IPS-18c (cell line): ENCODE measurements around the gene PRAC1.

ENCODE experiments used
- H3K4me3 ChIP-seq: 2 replicates; pipeline ENCODE4 v1.7.0; 2013; ENCODE audit warnings: low read depth, mild to moderate bottlenecking, low read length, moderate library complexity; ENCODE audit not compliant: insufficient read depth
- H3K9me3 ChIP-seq: one replicate; pipeline ENCODE4 v1.6.1; 2013; ENCODE audit warnings: mild to moderate bottlenecking, low read length, moderate library complexity; ENCODE audit not compliant: control insufficient read depth, insufficient read depth

Gene PRAC1

DNA sequence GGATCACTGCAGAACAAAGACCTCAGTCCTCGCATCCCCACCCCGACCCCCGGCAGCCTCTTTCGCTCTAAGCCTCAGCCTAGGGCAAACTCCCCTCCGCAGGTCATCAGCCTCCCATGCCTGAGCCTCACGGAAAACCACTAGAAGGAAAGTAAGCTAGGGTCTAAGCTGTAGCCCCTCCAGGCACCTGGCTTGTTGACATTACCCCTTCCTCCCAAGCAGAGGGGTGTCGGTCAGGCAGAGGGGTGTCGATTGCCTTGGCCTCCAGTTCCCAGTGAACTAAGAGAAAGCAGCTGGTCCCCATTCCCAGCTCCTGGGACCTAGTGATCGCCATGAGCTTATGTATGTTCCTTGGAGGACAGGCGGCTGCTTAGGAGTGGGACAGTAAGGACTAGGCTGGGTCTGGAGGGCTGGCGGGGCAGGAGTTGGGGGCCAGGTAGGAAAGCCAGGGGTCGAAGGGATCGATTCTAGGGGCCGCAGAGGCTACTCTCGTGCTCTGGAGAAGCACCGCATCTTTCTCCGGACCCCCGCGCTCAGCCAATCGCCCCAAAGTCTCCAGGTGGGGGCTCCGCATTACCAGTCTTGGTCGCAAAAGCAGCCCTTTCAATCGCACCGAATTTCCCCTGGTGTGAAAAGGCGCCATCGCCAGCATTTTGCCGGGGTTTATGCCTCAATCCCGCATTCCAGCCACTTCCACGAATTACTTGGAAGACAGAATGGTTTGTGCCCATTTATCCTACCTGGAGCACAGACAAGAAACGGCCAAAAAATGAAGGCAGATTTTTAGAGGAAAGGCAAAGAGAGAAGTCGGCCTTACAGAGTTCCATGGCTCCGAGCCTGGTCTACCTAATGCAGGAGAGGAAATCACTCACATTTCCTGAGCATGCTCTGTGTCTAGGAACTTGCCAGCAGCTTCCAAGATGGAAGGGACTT lies 27.6 kb upstream of the PRAC1 start:
- H3K9me3 ChIP-seq, result peaks cover 2% of the 10 kb centered on the region
- no peak overlapping the region for H3K4me3 ChIP-seq

- Histone ChIP-seq H3K9me3 (peaks cover 2% of the 10 kb centered on the region), H3K4me3 (no peak overlapping the region)
Observed at GRCh38 chr17:48748718-48749566, 26.6 kb upstream of the PRAC1 start.

GRCh38 chr17:48747445-48748363 lies 25.4 kb upstream of the PRAC1 start:
- H3K4me3 ChIP-seq, result no peak overlapping the region

DNA sequence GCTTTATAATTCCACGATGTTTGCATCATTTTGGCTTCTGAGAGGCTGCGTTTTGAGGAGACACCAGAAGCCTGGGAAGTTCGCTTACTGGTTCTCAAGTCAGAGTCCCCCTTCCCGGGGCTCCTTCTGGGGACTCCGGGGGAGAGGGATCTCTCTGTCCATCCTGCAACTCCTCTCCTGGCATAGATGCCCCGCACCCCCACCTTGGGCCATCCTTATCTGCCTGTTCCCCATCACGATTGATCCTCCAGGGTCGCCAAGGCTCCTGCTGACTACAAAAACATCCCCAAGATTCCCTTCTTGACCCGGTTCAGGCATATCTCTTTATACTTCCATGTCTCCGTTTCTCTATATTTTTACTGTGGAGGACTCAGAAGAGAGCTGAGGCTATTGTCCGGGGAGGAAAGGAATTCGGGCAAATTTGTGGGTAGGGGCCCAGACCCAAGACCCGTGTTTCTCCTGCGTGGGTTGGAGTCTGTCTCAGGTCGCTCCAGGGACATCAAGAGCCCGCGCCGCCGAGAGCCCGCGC lies 24.7 kb upstream of the PRAC1 start:
- H3K4me3 ChIP-seq, result no peak overlapping the region

More at GRCh38 chr17:48747445-48748363, 25.4 kb upstream of the PRAC1 start:
- H3K9me3 ChIP-seq, result peaks cover 2% of the 10 kb centered on the region

DNA sequence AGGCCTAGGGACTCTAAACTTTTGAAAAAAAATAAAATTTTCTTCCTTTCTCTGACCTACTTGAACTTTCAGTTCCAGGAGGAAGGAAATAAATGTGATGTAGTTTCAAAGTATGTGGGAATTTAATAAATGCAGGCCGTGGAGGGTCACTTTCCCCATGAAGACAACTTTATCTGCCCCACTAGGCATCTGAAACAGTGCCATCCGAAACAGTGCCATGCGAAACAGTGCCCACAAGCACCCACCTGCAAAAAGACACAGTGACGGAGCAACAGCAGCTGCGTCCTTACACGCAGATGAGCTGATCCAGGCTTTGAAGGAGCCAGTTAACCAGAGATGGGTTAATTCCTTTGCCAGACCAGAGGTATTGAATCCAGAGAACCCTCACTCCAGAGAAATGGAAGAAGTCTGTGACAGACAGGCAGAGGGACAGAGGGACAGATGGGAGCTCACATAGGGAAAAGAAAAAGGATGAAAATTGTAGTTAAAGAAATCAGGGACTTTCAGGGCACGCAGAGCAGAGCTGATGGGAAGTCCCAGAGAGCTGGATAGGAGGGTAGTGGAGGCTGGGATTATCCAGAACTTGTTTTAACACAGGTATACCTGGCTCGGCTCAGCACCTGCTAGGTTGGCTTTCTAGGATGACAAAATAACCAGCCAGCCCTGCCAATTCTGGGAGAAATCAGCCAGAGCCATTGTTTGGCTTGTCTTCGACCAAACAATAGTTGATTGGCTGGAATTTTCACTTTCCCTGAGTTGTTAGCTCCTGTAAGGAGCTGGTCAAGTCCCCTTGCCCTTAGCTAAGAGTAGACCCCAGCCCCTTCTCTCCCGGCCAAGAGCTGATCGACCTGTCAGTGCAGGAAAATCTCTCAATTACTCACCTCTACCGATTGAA lies 23.3 kb upstream of the PRAC1 start:
- no peak overlapping the region for H3K4me3 ChIP-seq
- peaks cover 2% of the 10 kb centered on the region for H3K9me3 ChIP-seq

More for the DNA sequence above, 24.7 kb upstream of the PRAC1 start:
- H3K9me3 ChIP-seq, result peaks cover 2% of the 10 kb centered on the region

- H3K4me3 ChIP-seq, result no peak overlapping the region
- H3K9me3 ChIP-seq, result peaks cover 3% of the 10 kb centered on the region
Observed at GRCh38 chr17:48740537-48740936, 18.2 kb upstream of the PRAC1 start.

DNA sequence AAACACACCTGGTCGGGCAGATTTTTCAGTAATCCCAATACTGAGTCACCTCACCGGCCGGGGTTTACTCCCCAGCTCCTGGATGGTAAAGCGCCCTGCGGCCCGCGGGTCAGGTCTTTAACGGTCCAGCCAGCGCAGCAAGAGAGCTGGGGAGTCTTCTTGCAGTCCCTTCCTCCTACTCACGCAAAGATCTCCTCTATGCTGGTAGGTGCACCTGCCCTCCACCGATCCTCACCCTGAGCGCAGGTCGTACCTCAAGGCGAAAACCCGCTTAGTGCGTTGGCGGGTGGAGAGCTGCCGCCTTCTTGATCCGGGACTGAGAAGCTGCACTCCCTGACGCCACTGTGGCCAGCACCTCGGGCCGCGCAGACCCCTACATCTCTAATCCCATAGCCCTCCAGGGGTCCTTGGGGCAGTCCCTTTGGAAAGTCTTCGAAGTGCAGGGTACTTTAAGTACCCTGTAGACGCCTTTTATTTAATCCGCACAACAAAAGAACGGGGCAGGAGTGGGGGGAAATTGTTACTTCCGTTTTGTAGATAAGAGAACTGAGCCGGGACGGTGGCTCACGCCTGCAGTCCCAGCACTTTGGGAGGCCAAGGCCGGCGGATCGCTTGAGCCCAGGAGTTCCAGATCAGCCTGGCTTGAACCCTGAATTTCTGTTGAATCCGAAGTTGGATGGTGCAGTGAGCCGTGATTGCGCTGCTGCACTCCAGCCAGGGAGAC lies 16.6 kb upstream of the PRAC1 start:
- Histone ChIP-seq H3K9me3 (peaks cover 3% of the 10 kb centered on the region), H3K4me3 (no peak overlapping the region)

DNA sequence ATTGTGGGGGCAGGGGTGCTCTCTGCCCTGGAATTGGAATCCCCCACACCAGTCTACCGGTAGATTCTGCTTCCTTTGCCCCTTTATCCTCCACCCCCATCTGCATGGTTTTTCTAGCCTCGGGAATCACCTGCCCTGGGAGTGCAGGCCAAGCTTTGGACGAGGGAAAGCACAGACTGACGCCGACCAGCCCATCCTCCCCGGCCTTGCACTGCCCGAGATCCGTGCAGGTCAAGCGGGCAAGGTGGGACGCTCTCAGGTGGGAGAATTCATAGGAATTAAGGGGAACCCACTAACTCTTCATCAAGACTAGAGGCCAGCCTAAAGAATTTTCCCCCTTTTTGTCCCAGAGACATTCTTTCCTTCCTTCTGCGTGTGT lies 16.1 kb upstream of the PRAC1 start:
- Histone ChIP-seq H3K9me3 (peaks cover 3% of the 10 kb centered on the region), H3K4me3 (no peak overlapping the region)

DNA sequence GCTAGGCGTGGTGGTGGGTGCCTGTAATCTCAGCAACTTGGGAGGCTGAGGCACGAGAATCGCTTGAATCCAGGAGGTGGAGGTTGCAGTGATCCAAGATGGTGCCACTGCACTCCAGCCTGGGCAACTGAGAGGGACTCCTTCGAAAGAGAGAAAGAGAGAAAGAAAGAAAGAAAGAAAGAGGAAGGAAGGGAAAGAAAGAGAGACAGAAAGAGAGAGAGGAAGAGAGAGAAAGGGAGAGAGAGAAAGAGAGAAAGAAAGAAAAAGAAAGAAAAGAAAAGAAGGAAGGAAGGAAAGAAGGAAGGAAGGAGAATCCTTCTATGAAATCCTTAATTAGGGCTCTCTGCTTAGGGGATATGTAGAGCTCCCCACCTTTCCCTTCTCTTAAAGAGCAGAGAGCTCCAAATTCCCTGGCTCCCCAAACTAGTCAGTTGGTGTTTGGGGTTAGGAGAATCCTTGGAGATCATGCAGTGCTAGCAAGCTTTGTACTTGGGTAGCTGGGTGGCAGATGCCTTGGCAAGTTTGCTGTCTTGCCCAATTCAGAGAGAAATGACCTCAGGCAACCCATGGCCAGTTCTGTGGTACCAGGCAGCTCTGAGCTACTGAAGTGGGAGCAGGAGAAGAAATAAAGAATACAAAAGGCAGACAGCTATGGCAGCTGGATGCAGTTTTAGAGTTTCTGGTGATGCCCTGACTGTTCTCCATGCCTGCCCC lies 15.2 kb upstream of the PRAC1 start:
- H3K9me3 ChIP-seq, result peaks cover 6% of the 10 kb centered on the region
- no peak overlapping the region for H3K4me3 ChIP-seq

DNA sequence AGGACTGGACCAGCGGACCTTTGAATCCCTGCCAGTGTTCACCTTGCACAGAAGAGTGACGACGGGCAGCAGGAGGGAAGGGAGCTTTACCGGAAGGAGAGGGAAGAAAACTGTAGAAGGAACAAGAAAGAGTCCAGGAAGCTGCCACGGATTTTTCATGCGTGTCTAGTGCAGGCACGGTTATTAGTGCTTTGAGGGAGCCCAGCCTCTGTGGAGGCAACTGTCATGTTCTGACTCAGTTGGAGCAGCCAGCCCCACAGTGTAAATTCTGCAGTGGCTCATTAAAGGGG lies 12.7 kb upstream of the PRAC1 start:
- no peak overlapping the region; the same call in 1 of the 2 replicates for H3K4me3 ChIP-seq
- H3K9me3 ChIP-seq, result peaks cover 6% of the 10 kb centered on the region

DNA sequence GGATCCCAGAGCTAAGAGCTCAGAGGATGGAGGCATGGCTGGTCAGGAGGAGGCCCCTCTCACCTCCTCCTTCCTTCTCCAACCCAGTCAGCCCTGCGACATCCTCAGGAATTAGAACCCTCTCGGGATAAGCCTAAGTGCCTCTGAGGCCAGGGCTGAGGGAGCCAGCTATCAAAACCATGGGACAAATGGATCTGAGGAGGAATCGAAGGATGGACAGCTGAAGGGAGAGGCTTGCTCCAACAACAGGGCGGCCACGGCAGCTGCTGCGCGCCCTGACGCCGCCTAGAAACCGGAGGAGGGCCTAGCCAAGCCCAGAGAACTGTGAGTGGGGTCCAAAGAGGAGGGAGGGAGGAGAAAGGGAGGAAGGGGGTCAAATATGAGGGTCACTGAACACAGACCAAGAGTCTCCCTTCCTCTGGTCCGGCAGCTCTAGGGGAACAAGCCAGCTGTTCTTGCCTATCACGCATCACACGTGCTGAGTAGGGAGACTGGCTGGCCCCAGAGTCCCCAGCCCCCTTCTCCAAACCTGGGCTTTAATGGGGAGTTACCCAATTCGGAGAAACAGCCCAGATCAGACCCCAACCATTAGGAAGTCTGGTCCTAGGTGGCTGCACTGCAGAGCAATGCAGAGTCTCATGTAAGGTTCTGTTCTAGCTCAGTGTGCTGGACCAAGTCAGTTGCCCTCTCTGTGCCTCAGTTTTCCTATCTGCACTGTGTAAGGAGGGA lies 12.2 kb upstream of the PRAC1 start:
- Histone ChIP-seq H3K4me3 (no peak overlapping the region; the same call in 1 of the 2 replicates), H3K9me3 (peaks cover 6% of the 10 kb centered on the region)

GRCh38 chr17:48733632-48734328 lies 11.5 kb upstream of the PRAC1 start:
- Histone ChIP-seq H3K9me3 (peaks cover 6% of the 10 kb centered on the region), H3K4me3 (no peak overlapping the region)

- H3K4me3 ChIP-seq, result no peak overlapping the region
Observed at GRCh38 chr17:48732688-48733629, 10.6 kb upstream of the PRAC1 start.

More at GRCh38 chr17:48732688-48733629, 10.6 kb upstream of the PRAC1 start:
- H3K9me3 ChIP-seq, result peaks cover 3% of the 10 kb centered on the region
